Measurements from ENCODE around the gene CHKA.

Gene CHKA

GRCh38 chr11:68142441-68143309 lies 21.5 kb upstream of the CHKA start:
- no peak for DNase-seq (ENCODE audit: low read depth in 2 of 2)

GRCh38 chr11:68142028-68142412 lies 20.8 kb upstream of the CHKA start:
- no peak for DNase-seq (ENCODE audit: low read depth in 2 of 2)

GRCh38 chr11:68141246-68142027 lies 20.2 kb upstream of the CHKA start:
- no peak for DNase-seq (ENCODE audit: low read depth in 2 of 2)

GRCh38 chr11:68140496-68141245 lies 19.5 kb upstream of the CHKA start:
- no peak for DNase-seq (ENCODE audit: low read depth in 2 of 2)

- no peak for DNase-seq (ENCODE audit: low read depth in 2 of 2)
Measured at GRCh38 chr11:68138237-68138636, 17.0 kb upstream of the CHKA start.

- no peak for DNase-seq (ENCODE audit: low read depth in 2 of 2)
Measured at GRCh38 chr11:68137833-68138232, 16.6 kb upstream of the CHKA start.

- DNase-seq (ENCODE audit: low read depth in 2 of 2) = no peak
Measured at GRCh38 chr11:68136866-68137265, 15.7 kb upstream of the CHKA start.

GRCh38 chr11:68135161-68135560 lies 14.0 kb upstream of the CHKA start:
- DNase-seq (ENCODE audit: low read depth in 2 of 2) = no peak

GRCh38 chr11:68133761-68134160 lies 12.6 kb upstream of the CHKA start:
- no peak for DNase-seq (ENCODE audit: low read depth in 2 of 2)

- no peak for DNase-seq (ENCODE audit: low read depth in 2 of 2)
Measured at GRCh38 chr11:68130121-68130520, 8.9 kb upstream of the CHKA start.

- DNase-seq (ENCODE audit: low read depth in 2 of 2) = no peak
Measured at GRCh38 chr11:68128682-68129327, 7.6 kb upstream of the CHKA start.

- DNase-seq (ENCODE audit: low read depth in 2 of 2) = no peak
Measured at GRCh38 chr11:68127714-68128681, 6.8 kb upstream of the CHKA start.

GRCh38 chr11:68125164-68125563 lies 4.0 kb upstream of the CHKA start:
- no peak for DNase-seq (ENCODE audit: low read depth in 2 of 2)

GRCh38 chr11:68122936-68123539 lies 1.9 kb upstream of the CHKA start:
- no peak for DNase-seq (ENCODE audit: low read depth in 2 of 2)

GRCh38 chr11:68120273-68121066 lies 718 bp downstream of the CHKA start:
- DNase-seq (ENCODE audit: low read depth in 2 of 2) = no peak

- no peak for DNase-seq (ENCODE audit: low read depth in 2 of 2)
Measured at GRCh38 chr11:68118706-68119448, 2.3 kb downstream of the CHKA start.

- no peak for DNase-seq (ENCODE audit: low read depth in 2 of 2)
Measured at GRCh38 chr11:68117853-68118470, 3.2 kb downstream of the CHKA start.

- no peak for DNase-seq (ENCODE audit: low read depth in 2 of 2)
Measured at GRCh38 chr11:68116974-68117373, 4.2 kb downstream of the CHKA start.

All from stimulated activated CD8-positive, alpha-beta memory T cell treated with anti-CD3 and anti-CD28 coated beads, Interleukin-7, amount 100 ng/mL, for 1 hour (primary cell).